ENCODE data around the gene KRT86. TPM values are rescaled to one million over a fixed set of nuclear protein-coding genes. Genes with fewer than 3 reads are reported as not detected.

KRT86 gene
- 0.34 and 0.56 TPM in 2 replicates for polyA plus RNA-seq (2012; rRNA removed)
- polyA plus RNA-seq (2012; cell fraction: cytosol; rRNA removed), result 0.18 and 0.20 TPM in 2 replicates
- 0.99 and 1.1 TPM in 2 replicates for polyA plus RNA-seq (2012; cell fraction: nucleus; rRNA removed)

DNA sequence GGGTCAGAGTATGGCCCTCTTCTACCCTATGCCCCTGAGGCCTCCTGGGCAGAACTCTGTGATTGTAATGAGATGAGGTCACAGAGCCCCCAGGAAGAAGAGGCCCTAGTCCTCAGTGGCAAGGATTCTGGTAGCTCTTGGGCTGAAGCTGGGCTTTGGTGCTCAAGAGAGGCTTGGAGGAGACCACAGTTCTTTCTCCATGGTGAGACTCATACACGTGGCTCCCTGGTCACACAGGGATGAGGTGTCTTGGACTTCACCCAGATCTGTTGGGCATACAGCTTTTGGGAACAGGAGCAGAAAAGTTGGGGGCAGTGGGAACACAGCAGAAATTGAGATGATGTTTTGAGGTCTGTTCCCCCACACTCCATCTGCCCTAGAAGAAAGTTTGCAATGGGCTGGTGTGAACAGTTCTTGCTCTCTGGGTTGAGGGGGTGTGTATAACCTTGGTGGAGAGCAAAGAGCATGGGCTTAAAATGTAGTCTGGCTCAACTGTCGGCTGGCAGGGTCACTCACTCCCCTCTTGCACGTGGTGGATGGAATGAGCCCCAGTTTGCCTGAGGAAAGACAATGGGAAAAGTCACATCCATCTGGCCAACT is at the start of gene KRT86:
TSS of gene KRT86 (plus strand) at position 125 of the 600 bp plus-strand sequence. CDS start 27,272 bp downstream, outside the sequence.
- Histone ChIP-seq H3K9me3 (no peaks in the 10 kb centered on the region), H3K9me2 (no peaks in the 10 kb centered on the region), H3K36me3 (replicated peaks in 1 of 2; ENCODE audit: control insufficient read depth in 1 of 2, insufficient read depth in 2 of 2, low read length in 1 of 2) (no peaks in the 10 kb centered on the region), H3F3A (replicated peaks; ENCODE audit: insufficient read depth) (peaks cover 6% of the 10 kb centered on the region), H3K27me3 (ENCODE audit: insufficient read depth) (no peaks in the 10 kb centered on the region), H4K20me1 (ENCODE audit: insufficient read depth) (no peaks in the 10 kb centered on the region), H2AFZ (ENCODE audit: low read depth) (no peak within 1 kb of the TSS), H3K27ac (ENCODE audit: low read depth in 2 of 2, low read length in 1 of 2) (no peak within 1 kb of the TSS), H3K4me1 (ENCODE audit: control insufficient read depth in 1 of 2, insufficient read depth in 2 of 2, low read depth in 1 of 2, low read length in 1 of 2) (peaks cover 10 to 11% of the 10 kb centered on the region in 2 experiments; a peak in 3 of 4 replicates), H3K9ac (no peak within 1 kb of the TSS), H3K4me3 (ENCODE audit: low read depth in 2 of 2, low read length in 1 of 2) (no peak within 1 kb of the TSS), H3K79me2 (ENCODE audit: insufficient read depth) (no peaks in the 10 kb centered on the region), H3K4me2 (no peak within 1 kb of the TSS)
- TF ChIP-seq EZH2phosphoT487 (IDR thresholded peaks at IDR 0.05; ENCODE audit: borderline replicate concordance, low read depth) (no peak), TEAD4 (IDR thresholded peaks at IDR 0.05; ENCODE audit: borderline replicate concordance, insufficient read depth) (no peak), MXI1 (IDR thresholded peaks at IDR 0.05; ENCODE audit: low read depth, low read length) (no peak)
- ChIA-PET POLR2A (no interaction called here), CTCF (interaction anchor here (0.9 to 8.2 kb wide), 5 partner anchors 8 to 117 kb away, joined by 4 to 80 read pairs (median 5); no protein-coding TSS in a partner anchor)
- 25% methylated on average over 2 of the region's 3 CpGs for WGBS (ENCODE audit: low lambda C conversion rate)
- no peak for DNase-seq

DNA sequence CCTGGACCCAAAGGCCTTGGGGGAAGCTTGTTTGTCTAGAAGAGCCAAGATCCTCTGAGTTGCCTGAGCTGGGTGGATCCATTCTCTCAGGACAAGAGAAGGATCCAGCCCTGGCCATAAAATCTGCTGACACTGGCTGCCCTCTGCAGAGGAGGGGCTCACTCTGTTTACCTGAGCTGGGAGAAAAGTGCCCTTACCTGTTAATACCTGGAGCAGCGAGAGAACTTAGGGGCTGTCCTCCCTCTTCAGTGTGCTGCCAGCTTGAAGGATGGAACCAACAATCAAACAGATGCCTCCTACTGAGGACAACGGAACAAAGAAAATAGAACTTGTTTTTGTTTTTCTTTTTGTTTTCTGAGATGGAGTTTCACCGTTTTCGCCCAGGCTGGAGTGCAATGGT is 48.7 kb upstream of the KRT86 start:
- no peak for DNase-seq
- Histone ChIP-seq H3K4me2 (no peak overlapping the region), H3K9me3 (peaks cover 4% of the 10 kb centered on the region; the same call in 1 of the 2 replicates), H3K27me3 (ENCODE audit: insufficient read depth) (no peaks in the 10 kb centered on the region), H3K9me2 (no peaks in the 10 kb centered on the region), H3F3A (replicated peaks; ENCODE audit: insufficient read depth) (peaks cover 44% of the 10 kb centered on the region), H3K4me1 (ENCODE audit: control insufficient read depth in 1 of 2, insufficient read depth in 2 of 2, low read depth in 1 of 2, low read length in 1 of 2) (peaks cover 0 to 14% of the 10 kb centered on the region in 2 experiments; a peak in 3 of 4 replicates), H3K4me3 (ENCODE audit: low read depth in 2 of 2, low read length in 1 of 2) (no peak overlapping the region), H3K9ac (no peak overlapping the region), H4K20me1 (ENCODE audit: insufficient read depth) (no peaks in the 10 kb centered on the region), H2AFZ (ENCODE audit: low read depth) (no peak overlapping the region), H3K79me2 (ENCODE audit: insufficient read depth) (no peaks in the 10 kb centered on the region), H3K27ac (ENCODE audit: low read depth in 2 of 2, low read length in 1 of 2) (no peak overlapping the region), H3K36me3 (replicated peaks in 1 of 2; ENCODE audit: control insufficient read depth in 1 of 2, insufficient read depth in 2 of 2, low read length in 1 of 2) (no peaks in the 10 kb centered on the region)
- TF ChIP-seq, protein P1, sequence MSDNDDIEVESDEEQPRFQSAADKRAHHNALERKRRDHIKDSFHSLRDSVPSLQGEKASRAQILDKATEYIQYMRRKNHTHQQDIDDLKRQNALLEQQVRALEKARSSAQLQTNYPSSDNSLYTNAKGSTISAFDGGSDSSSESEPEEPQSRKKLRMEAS (IDR thresholded peaks at IDR 0.05; ENCODE audit: low read depth), result no peak
- no peak for TF ChIP-seq TAF1 (IDR thresholded peaks at IDR 0.05; ENCODE audit: borderline replicate concordance, low read depth, low read length)
- TF ChIP-seq NFIC (IDR thresholded peaks at IDR 0.05; ENCODE audit: borderline replicate concordance), result no peak
- CTCF ChIA-PET, result interaction anchor here (1.7 to 4.0 kb wide), 3 partner anchors 12 to 69 kb away, joined by 5 to 14 read pairs (median 7); no protein-coding TSS in a partner anchor
- POLR2A ChIA-PET, result no interaction called here
- 97% methylated on average over 4 of the region's 4 CpGs for WGBS (ENCODE audit: low lambda C conversion rate)

DNA sequence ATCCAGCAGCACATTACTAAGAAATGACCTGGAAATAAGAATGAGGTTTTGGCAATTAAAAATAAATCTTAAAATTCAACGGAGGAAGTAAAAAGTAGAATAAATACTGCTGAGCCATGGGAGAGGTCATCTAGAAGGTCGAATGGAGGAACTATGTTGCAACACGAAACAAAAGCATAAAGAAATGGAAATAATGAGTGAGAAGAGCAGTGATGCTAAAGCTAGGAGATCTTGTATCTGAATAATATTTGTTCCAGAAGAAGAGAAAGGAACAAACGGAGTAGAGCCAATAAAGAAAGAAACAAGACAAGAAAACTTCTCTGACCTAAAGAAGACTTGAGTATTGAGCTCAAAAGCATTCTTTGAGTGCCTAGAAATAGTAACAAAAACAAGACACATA is 48.0 kb upstream of the KRT86 start:
- no peaks in the 10 kb centered on the region for H3K79me2 ChIP-seq (ENCODE audit: insufficient read depth)
- no peak overlapping the region for H3K4me2 ChIP-seq
- H3K27me3 ChIP-seq (ENCODE audit: insufficient read depth), result no peaks in the 10 kb centered on the region
- no peak overlapping the region for H3K4me3 ChIP-seq (ENCODE audit: low read depth in 2 of 2, low read length in 1 of 2)
- H3K9me2 ChIP-seq, result no peaks in the 10 kb centered on the region
- no peak overlapping the region for H2AFZ ChIP-seq (ENCODE audit: low read depth)
- DNase-seq, result no peak
- CTCF ChIA-PET, result interaction anchor here (1.2 to 4.0 kb wide), 5 partner anchors 11 to 101 kb away, joined by 3 to 14 read pairs (median 6); no protein-coding TSS in a partner anchor
- peaks cover 0 to 19% of the 10 kb centered on the region in 2 experiments; a peak in 3 of 4 replicates for H3K4me1 ChIP-seq (ENCODE audit: control insufficient read depth in 1 of 2, insufficient read depth in 2 of 2, low read depth in 1 of 2, low read length in 1 of 2)
- H3F3A ChIP-seq (replicated peaks; ENCODE audit: insufficient read depth), result peaks cover 47% of the 10 kb centered on the region
- WGBS (ENCODE audit: low lambda C conversion rate), result 67% methylated on average over 4 of the region's 4 CpGs
- H4K20me1 ChIP-seq (ENCODE audit: insufficient read depth), result no peaks in the 10 kb centered on the region
- no peak overlapping the region for H3K27ac ChIP-seq (ENCODE audit: low read depth in 2 of 2, low read length in 1 of 2)
- TF ChIP-seq, protein P2, sequence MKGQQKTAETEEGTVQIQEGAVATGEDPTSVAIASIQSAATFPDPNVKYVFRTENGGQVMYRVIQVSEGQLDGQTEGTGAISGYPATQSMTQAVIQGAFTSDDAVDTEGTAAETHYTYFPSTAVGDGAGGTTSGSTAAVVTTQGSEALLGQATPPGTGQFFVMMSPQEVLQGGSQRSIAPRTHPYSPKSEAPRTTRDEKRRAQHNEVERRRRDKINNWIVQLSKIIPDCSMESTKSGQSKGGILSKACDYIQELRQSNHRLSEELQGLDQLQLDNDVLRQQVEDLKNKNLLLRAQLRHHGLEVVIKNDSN (IDR thresholded peaks at IDR 0.05; ENCODE audit: borderline replicate concordance, low read depth), result no peak
- TF ChIP-seq TEAD4 (IDR thresholded peaks at IDR 0.05; ENCODE audit: borderline replicate concordance, insufficient read depth), result no peak
- no peak for TF ChIP-seq NFIC (IDR thresholded peaks at IDR 0.05; ENCODE audit: borderline replicate concordance)
- H3K9me3 ChIP-seq, result peaks cover 4% of the 10 kb centered on the region; the same call in 1 of the 2 replicates
- no peak overlapping the region for H3K9ac ChIP-seq
- POLR2A ChIA-PET, result no interaction called here
- no peaks in the 10 kb centered on the region for H3K36me3 ChIP-seq (replicated peaks in 1 of 2; ENCODE audit: control insufficient read depth in 1 of 2, insufficient read depth in 2 of 2, low read length in 1 of 2)
